GM12873 (cell line): Measurements from ENCODE around the gene CMPK1.

ENCODE experiments used
- CTCF ChIP-seq: IDR thresholded peaks from 2 replicates; pipeline ENCODE4 v1.5.1; 2012; ENCODE audit warnings: low read depth, mild to moderate bottlenecking, moderate library complexity, low read length, control low read depth; ENCODE audit not compliant: insufficient read depth; ENCODE audit errors: missing control alignments

The CMPK1 gene

GRCh38 chr1:47351305-47351704, 17.7 kb downstream of the CMPK1 start:
- no peak for TF ChIP-seq CTCF

GRCh38 chr1:47361380-47361779, 27.8 kb downstream of the CMPK1 start:
- no peak for TF ChIP-seq CTCF

GRCh38 chr1:47362828-47363227, 29.2 kb downstream of the CMPK1 start:
- TF ChIP-seq CTCF: no peak

- TF ChIP-seq CTCF: no peak
Measured at GRCh38 chr1:47367651-47368050, 34.1 kb downstream of the CMPK1 start.

GRCh38 chr1:47371016-47371517, 37.5 kb downstream of the CMPK1 start:
- no peak for TF ChIP-seq CTCF

- no peak for TF ChIP-seq CTCF
Measured at GRCh38 chr1:47374501-47374900, 40.9 kb downstream of the CMPK1 start.

GRCh38 chr1:47378147-47378546, 44.6 kb downstream of the CMPK1 start:
- no peak for TF ChIP-seq CTCF
